ENCODE data around the gene DNPEP. TPM values are rescaled to one million over a fixed set of nuclear protein-coding genes. Genes with fewer than 3 reads are reported as not detected.

Gene DNPEP
- total and polyA plus RNA-seq, 3 experiments from 2014 or later = 69.1 to 116 (median 112) TPM

DNA sequence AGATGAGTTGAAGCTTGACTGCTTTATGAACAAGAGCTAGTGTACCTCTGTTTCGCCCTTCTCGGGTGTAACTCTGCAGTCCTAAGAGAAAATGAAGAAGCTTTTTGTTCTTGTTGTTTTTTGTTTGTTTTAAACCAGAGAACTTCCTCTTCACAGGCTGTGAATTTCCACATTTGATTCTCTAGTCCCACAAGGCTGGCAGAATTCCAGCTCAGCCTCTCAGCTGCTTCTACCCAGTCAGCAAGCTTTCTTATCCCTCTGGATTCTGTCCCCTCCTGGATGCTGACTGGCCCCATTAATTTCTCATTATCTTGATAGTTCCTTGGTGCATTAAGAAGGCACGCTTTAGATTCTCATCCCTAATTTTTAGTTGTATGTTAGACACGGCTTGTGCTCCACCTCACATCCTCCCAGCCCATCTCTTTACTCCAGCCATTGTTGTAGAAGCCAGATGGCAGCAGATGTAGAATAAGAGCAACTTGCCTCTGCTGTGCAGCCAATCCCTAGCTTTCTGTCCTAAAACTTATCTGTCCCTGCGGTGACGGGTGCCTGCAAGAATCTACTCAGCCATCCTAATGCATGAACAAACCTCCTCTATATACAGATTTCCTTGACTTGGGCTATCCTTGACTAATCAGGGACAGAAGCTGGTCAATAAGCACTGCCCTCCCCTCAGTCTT, 42.8 kb downstream of the DNPEP start:
- H3K36me3 Mint-ChIP-seq = no peaks in the 10 kb centered on the region
- no peaks in the 10 kb centered on the region for H3K9me3 ChIP-seq (ENCODE audit: low read length)
- H3K27me3 Mint-ChIP-seq = peaks cover 10 to 52% of the 10 kb centered on the region in 2 donors
- H3K9me3 Mint-ChIP-seq = no peaks in the 10 kb centered on the region
- no peaks in the 10 kb centered on the region for H3K4me1 Mint-ChIP-seq
- H3K4me3 ChIP-seq (ENCODE audit: low read length) = no peak overlapping the region
- H3K36me3 ChIP-seq (ENCODE audit: insufficient read depth, low read length) = no peaks in the 10 kb centered on the region
- no peaks in the 10 kb centered on the region for H3K27me3 ChIP-seq (ENCODE audit: insufficient read depth, low read length, poor library complexity, severe bottlenecking)
- H3K4me3 Mint-ChIP-seq = no peak overlapping the region
- H3K27ac ChIP-seq (ENCODE audit: low read depth, low read length) = no peak overlapping the region
- peak overlapping the region in 1 of 8 donors; percentile 9 for H3K27ac Mint-ChIP-seq
- POLR2A ChIA-PET = no interaction called here
- CTCF ChIA-PET = no interaction called here
- no peaks in the 10 kb centered on the region for H3K4me1 ChIP-seq (ENCODE audit: insufficient read depth, low read length)
- DNase-seq = no peak

DNA sequence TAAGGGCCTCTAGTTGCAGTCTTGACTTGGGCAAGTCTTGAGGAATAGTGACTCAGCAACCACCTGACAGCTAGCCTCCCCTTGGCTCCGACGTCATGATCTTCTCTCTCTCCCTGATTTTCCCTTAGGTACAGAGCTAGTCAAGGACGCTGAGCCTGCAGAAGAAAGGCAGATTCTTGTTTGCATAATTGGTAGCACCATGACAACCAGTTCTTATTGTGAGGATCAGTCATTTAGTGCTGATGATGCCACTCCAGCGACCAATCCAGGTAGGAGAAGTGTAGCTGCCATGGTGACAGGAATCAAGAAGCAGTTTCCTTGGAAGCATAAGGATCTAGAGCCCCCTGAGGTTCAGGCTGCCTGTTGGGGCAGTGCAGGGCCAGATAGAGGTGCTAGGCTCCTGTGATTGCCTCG, 52.3 kb downstream of the DNPEP start:
- CTCF ChIA-PET = no interaction called here
- DNase-seq = no peak
- Mint-ChIP-seq H3K4me1 (peaks cover 0 to 3% (median 2%) of the 10 kb centered on the region in 3 donors), H3K4me3 (no peak overlapping the region), H3K9me3 (peaks cover 9 to 24% (median 18%) of the 10 kb centered on the region in 5 donors), H3K27ac (no peak overlapping the region), H3K36me3 (peaks cover 0 to 21% (median 0%) of the 10 kb centered on the region in 3 donors), H3K27me3 (peaks cover 47 to 82% of the 10 kb centered on the region in 2 donors)
- POLR2A ChIA-PET = no interaction called here
- Histone ChIP-seq H3K27me3 (ENCODE audit: insufficient read depth, low read length, poor library complexity, severe bottlenecking) (peaks cover 24% of the 10 kb centered on the region), H3K4me3 (ENCODE audit: low read length) (no peak overlapping the region), H3K4me1 (ENCODE audit: insufficient read depth, low read length) (no peaks in the 10 kb centered on the region), H3K9me3 (ENCODE audit: low read length) (no peaks in the 10 kb centered on the region), H3K27ac (ENCODE audit: low read depth, low read length) (no peak overlapping the region), H3K36me3 (ENCODE audit: insufficient read depth, low read length) (no peaks in the 10 kb centered on the region)

DNA sequence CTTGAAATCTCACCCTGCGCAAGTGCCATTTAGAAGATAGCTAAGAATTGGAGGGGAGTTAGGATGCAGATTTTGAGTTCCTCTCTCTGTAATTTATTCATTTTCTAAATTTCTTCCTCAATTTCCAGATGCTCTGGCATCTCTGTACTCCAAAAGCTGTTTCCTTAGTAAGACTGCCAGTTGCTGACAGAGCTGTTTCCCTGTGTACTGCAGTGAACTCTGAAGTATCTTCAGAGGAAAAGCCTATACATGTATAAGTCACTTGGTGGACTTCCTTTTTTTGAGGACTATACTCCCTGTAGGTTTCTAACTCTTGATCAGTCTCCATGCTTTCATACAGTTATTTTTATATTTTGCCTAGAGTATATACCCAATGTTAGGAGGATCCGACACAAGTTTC, 53.6 kb downstream of the DNPEP start:
- Histone ChIP-seq H3K27me3 (ENCODE audit: insufficient read depth, low read length, poor library complexity, severe bottlenecking) (peaks cover 24% of the 10 kb centered on the region), H3K9me3 (ENCODE audit: low read length) (no peaks in the 10 kb centered on the region), H3K27ac (ENCODE audit: low read depth, low read length) (no peak overlapping the region), H3K4me1 (ENCODE audit: insufficient read depth, low read length) (no peaks in the 10 kb centered on the region), H3K36me3 (ENCODE audit: insufficient read depth, low read length) (no peaks in the 10 kb centered on the region), H3K4me3 (ENCODE audit: low read length) (no peak overlapping the region)
- peaks cover 9 to 24% (median 18%) of the 10 kb centered on the region in 5 donors for H3K9me3 Mint-ChIP-seq
- peaks cover 45 to 83% of the 10 kb centered on the region in 2 donors for H3K27me3 Mint-ChIP-seq
- no peak overlapping the region for H3K27ac Mint-ChIP-seq
- CTCF ChIA-PET = no interaction called here
- peaks cover 0 to 3% (median 2%) of the 10 kb centered on the region in 3 donors for H3K4me1 Mint-ChIP-seq
- peaks cover 0 to 21% (median 0%) of the 10 kb centered on the region in 3 donors for H3K36me3 Mint-ChIP-seq
- POLR2A ChIA-PET = no interaction called here
- H3K4me3 Mint-ChIP-seq = no peak overlapping the region
- no peak for DNase-seq

DNA sequence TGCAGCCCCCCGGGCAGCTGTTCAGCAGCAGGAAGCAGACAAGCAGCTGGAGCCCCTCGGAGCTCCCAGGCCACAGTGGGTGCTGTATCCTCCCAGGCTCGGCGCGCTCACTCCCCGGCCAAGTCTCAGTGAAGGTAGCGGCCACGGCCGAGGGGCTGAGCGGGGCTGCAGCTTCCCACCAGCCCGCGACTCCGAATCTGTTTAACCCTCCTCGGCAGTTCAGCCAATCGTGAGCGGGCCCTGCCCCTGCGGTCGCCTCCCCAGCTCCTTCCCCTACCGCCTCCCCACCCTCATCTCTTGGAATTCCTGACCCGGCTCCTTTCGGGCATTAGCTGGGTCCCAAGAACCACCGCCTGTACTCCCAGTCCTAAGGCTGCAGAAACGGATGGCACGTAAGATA, 55.2 kb downstream of the DNPEP start, which contains the start of gene RESP18:
Gene RESP18, minus strand, starts transcription at position 203 of the 400 bp plus-strand sequence.
- Histone ChIP-seq H3K9me3 (ENCODE audit: low read length) (no peaks in the 10 kb centered on the region), H3K4me3 (ENCODE audit: low read length) (no peak within 1 kb of the TSS), H3K36me3 (ENCODE audit: insufficient read depth, low read length) (no peaks in the 10 kb centered on the region), H3K27ac (ENCODE audit: low read depth, low read length) (no peak within 1 kb of the TSS), H3K27me3 (ENCODE audit: insufficient read depth, low read length, poor library complexity, severe bottlenecking) (peaks cover 24% of the 10 kb centered on the region), H3K4me1 (ENCODE audit: insufficient read depth, low read length) (no peaks in the 10 kb centered on the region)
- no peak within 1 kb of the TSS for H3K27ac Mint-ChIP-seq
- no peak within 1 kb of the TSS for H3K4me3 Mint-ChIP-seq
- no peak for DNase-seq
- H3K27me3 Mint-ChIP-seq = peaks cover 52 to 89% of the 10 kb centered on the region in 2 donors
- peaks cover 0 to 3% (median 2%) of the 10 kb centered on the region in 3 donors for H3K4me1 Mint-ChIP-seq
- H3K9me3 Mint-ChIP-seq = peaks cover 9 to 24% (median 18%) of the 10 kb centered on the region in 5 donors
- H3K36me3 Mint-ChIP-seq = peaks cover 0 to 21% (median 0%) of the 10 kb centered on the region in 3 donors
- CTCF ChIA-PET = no interaction called here
- POLR2A ChIA-PET = no interaction called here

DNA sequence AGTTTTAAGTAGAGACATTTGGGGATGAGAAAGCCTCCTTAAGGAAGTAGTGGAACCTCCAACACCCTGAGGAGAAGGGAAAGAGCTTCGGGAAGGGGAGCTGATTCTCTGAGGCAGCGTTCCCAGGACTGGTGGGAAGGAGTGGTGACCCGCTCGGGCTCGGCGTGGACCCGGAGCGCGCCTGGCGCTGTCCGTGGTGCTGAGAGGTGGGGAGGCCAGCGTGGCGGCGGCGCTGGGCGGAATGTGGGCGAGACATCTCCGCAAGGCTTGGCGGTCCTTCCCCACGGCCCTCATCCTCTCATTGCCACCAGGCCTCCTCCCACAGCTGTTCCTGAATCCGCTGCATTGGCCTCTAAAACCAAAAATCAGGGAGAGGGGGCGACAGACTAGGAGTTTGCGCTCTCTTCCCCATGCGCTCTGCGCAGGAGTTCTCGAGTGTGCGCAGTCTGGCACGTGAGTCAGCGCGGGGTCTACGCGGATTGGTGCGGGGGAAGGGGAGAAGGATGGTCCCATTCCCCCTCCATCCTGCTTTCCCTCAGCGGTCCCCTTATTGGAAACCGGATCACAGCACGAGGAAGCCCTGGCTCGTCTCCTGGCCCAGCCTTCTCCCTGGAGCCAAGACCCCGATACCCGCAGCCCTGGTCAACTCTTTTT, 56.0 kb downstream of the DNPEP start:
- Mint-ChIP-seq H3K4me1 (peaks cover 0 to 3% (median 2%) of the 10 kb centered on the region in 3 donors), H3K27ac (no peak overlapping the region), H3K36me3 (peaks cover 0 to 20% (median 0%) of the 10 kb centered on the region in 3 donors), H3K27me3 (peaks cover 52 to 91% of the 10 kb centered on the region in 2 donors), H3K4me3 (no peak overlapping the region), H3K9me3 (peaks cover 9 to 21% (median 17%) of the 10 kb centered on the region in 5 donors)
- ChIA-PET CTCF (no interaction called here), POLR2A (no interaction called here)
- H3K9me3 ChIP-seq (ENCODE audit: low read length) = no peaks in the 10 kb centered on the region
- H3K27ac ChIP-seq (ENCODE audit: low read depth, low read length) = no peak overlapping the region
- no peak for DNase-seq
- no peaks in the 10 kb centered on the region for H3K4me1 ChIP-seq (ENCODE audit: insufficient read depth, low read length)
- H3K36me3 ChIP-seq (ENCODE audit: insufficient read depth, low read length) = no peaks in the 10 kb centered on the region
- H3K27me3 ChIP-seq (ENCODE audit: insufficient read depth, low read length, poor library complexity, severe bottlenecking) = peaks cover 24% of the 10 kb centered on the region
- H3K4me3 ChIP-seq (ENCODE audit: low read length) = no peak overlapping the region

DNA sequence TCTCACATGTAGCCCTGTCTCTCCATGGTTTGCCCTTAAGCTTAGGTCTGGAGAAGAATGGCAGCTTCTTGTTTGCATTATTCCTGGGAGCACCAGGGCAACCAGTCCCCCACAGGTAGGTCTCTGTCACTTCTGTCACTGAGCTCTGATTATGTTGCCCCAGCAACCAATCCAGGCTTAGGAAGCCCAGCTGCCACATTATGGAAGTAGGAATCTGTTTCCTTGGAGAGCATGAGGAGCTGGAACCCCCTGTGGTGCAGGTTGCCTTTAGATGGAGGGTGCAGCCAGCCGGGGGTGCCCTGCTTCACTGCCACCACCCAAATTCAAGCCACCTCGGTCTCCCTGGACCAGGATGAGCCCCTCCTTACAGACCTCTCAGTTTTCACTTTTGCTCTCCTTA, 60.0 kb downstream of the DNPEP start:
- POLR2A ChIA-PET = no interaction called here
- Histone ChIP-seq H3K27ac (ENCODE audit: low read depth, low read length) (no peak overlapping the region), H3K4me1 (ENCODE audit: insufficient read depth, low read length) (no peaks in the 10 kb centered on the region), H3K27me3 (ENCODE audit: insufficient read depth, low read length, poor library complexity, severe bottlenecking) (peaks cover 21% of the 10 kb centered on the region), H3K9me3 (ENCODE audit: low read length) (no peaks in the 10 kb centered on the region), H3K4me3 (ENCODE audit: low read length) (no peak overlapping the region), H3K36me3 (ENCODE audit: insufficient read depth, low read length) (no peaks in the 10 kb centered on the region)
- CTCF ChIA-PET = interaction anchor here (1.3 kb wide), 1 partner anchor 32 kb away, joined by 5 read pairs; no protein-coding TSS in a partner anchor
- peaks cover 35 to 79% of the 10 kb centered on the region in 2 donors for H3K27me3 Mint-ChIP-seq
- H3K4me1 Mint-ChIP-seq = peaks cover 0 to 3% (median 2%) of the 10 kb centered on the region in 3 donors
- peaks cover 0 to 4% (median 2%) of the 10 kb centered on the region in 5 donors for H3K9me3 Mint-ChIP-seq
- no peak for DNase-seq
- H3K36me3 Mint-ChIP-seq = peaks cover 0 to 3% (median 0%) of the 10 kb centered on the region in 3 donors
- no peak overlapping the region for H3K27ac Mint-ChIP-seq
- no peak overlapping the region for H3K4me3 Mint-ChIP-seq

DNA sequence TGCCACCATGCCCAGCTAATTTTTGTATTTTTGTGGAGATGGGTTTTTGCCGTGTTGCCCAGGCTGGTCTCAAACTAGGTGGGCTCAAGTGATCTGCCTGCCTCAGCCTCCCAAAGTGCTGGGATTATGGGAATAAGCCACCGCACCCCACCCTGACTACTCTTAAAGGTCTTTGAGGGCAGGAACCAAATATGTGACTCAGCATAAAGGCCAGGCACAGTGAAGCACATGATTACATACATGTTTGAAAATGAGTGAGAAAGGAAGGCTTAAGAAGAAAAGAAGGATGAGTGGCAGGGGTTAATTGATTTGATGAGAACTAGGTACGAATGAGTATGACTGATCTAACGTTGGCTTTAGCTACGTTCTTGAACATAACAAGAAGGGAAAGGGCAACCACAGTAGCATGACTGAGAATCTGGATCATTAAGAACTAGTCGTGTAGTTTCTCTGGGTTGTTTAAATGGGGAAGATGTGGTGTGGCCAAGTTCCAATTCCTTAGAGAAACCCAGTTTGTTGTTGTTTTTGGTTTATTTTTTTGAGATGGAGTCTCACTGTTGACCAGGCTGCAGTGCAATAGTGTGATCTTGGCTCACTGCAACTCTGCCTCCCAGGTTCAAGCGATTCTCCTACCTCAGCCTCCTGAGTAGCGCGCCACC, 61.9 kb downstream of the DNPEP start:
- Mint-ChIP-seq H3K27me3 (peaks cover 21 to 65% of the 10 kb centered on the region in 2 donors), H3K27ac (no peak overlapping the region), H3K4me1 (peaks cover 2 to 12% (median 10%) of the 10 kb centered on the region in 3 donors), H3K36me3 (no peaks in the 10 kb centered on the region), H3K9me3 (no peaks in the 10 kb centered on the region), H3K4me3 (no peak overlapping the region)
- DNase-seq = no peak
- no peaks in the 10 kb centered on the region for H3K36me3 ChIP-seq (ENCODE audit: insufficient read depth, low read length)
- H3K9me3 ChIP-seq (ENCODE audit: low read length) = no peaks in the 10 kb centered on the region
- no peak overlapping the region for H3K4me3 ChIP-seq (ENCODE audit: low read length)
- H3K4me1 ChIP-seq (ENCODE audit: insufficient read depth, low read length) = peaks cover 7% of the 10 kb centered on the region
- POLR2A ChIA-PET = no interaction called here
- H3K27ac ChIP-seq (ENCODE audit: low read depth, low read length) = no peak overlapping the region
- peaks cover 5% of the 10 kb centered on the region for H3K27me3 ChIP-seq (ENCODE audit: insufficient read depth, low read length, poor library complexity, severe bottlenecking)
- CTCF ChIA-PET = interaction anchor here (1.2 kb wide), 1 partner anchor 31 kb away, joined by 3 read pairs; no protein-coding TSS in a partner anchor

DNA sequence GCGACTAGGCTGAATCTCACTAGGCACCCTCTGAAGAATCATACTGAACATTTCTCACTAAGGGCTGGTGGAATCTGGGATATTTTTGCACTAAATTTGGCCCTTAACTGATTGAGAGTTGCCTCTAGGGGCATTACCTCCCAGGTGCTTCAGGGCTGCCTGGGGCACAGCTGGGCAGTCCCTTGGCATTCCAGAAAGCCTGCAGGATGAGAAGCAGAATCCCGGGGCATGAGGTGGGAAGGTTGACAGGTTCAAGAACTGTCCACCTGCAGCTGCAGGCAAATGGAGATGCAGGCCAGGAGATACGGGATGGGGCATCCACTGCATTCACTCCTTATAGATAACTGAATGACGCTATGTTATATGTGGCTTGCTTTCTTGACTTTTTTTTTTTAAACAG, 62.6 kb downstream of the DNPEP start:
- no peak overlapping the region for H3K4me3 ChIP-seq (ENCODE audit: low read length)
- Mint-ChIP-seq H3K4me3 (no peak overlapping the region), H3K27ac (no peak overlapping the region), H3K36me3 (no peaks in the 10 kb centered on the region), H3K9me3 (no peaks in the 10 kb centered on the region), H3K27me3 (peaks cover 20 to 58% of the 10 kb centered on the region in 2 donors), H3K4me1 (peaks cover 3 to 14% (median 11%) of the 10 kb centered on the region in 3 donors)
- peaks cover 5% of the 10 kb centered on the region for H3K27me3 ChIP-seq (ENCODE audit: insufficient read depth, low read length, poor library complexity, severe bottlenecking)
- POLR2A ChIA-PET = no interaction called here
- no peaks in the 10 kb centered on the region for H3K9me3 ChIP-seq (ENCODE audit: low read length)
- peaks cover 10% of the 10 kb centered on the region for H3K4me1 ChIP-seq (ENCODE audit: insufficient read depth, low read length)
- H3K36me3 ChIP-seq (ENCODE audit: insufficient read depth, low read length) = no peaks in the 10 kb centered on the region
- H3K27ac ChIP-seq (ENCODE audit: low read depth, low read length) = no peak overlapping the region
- CTCF ChIA-PET = interaction anchor here (1.2 kb wide), 1 partner anchor 30 kb away, joined by 3 read pairs; no protein-coding TSS in a partner anchor
- no peak for DNase-seq

All from CD8-positive, alpha-beta memory T cell (primary cell).